HL-60/S4 (cell line): ENCODE results near the gene STX16.

Source experiments
- in situ Hi-C: fragments of 300-500 bp; cut with MboI; formaldehyde crosslinking; loops from 2 replicates; pipeline ENCODE4 v1.14.3; 2022; ENCODE audit warnings: low sequenced_read_pairs

Gene STX16

DNA sequence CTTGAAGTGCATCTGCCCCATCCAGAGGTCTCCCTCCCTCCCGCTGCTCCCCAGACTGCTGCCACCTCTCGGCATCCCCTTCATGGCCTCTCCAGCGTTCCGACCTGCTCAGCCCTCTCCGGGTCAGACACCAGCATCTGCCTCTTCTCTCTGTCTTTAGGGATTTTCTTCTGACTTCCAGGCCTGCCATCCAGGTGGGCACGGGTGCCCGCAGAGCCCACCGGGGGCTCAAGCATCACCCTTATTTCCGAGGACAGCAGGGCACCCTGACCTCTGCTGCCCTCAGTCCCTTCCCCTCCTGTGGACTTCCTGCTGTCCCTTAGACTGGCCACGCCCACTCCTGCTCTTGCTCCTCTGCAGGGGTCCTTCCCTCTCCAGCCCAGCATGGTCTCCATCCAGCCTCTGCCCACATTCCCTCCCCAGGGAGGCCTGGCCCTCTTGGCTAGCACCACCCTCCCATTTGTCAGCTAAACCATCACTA, 44.9 kb downstream of the STX16 start:
- in situ Hi-C loops: no loop called here

DNA sequence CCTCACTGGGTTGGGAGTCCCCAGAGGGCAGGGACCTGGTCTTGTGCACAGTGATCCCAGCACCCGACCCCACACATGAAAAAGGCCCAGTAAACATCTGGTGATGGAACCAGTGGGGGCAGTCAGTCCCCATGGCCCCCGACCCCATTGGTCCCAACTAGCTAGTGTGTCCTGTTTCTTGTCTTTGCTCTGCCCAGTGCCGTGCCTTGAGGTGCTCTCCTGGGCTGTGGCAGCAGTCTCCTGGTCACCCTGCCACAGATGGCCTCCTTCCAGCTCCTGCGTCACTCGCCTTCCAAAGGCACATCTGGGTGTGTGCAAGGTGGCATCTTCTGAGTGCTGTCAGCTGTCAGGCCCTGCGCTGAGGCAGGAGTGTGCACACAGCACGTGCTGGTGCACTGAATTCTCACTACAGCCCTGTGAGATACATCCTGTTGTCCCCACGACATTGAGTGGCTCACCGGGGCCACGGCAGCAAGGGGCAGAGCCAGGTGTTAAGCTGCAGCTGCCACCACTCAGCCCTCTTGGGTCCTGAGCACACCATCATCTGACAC, 45.4 kb downstream of the STX16 start:
- in situ Hi-C loops: no loop called here

GRCh38 chr20:58697201-58697866, 46.3 kb downstream of the STX16 start:
- in situ Hi-C loops: no loop called here

DNA sequence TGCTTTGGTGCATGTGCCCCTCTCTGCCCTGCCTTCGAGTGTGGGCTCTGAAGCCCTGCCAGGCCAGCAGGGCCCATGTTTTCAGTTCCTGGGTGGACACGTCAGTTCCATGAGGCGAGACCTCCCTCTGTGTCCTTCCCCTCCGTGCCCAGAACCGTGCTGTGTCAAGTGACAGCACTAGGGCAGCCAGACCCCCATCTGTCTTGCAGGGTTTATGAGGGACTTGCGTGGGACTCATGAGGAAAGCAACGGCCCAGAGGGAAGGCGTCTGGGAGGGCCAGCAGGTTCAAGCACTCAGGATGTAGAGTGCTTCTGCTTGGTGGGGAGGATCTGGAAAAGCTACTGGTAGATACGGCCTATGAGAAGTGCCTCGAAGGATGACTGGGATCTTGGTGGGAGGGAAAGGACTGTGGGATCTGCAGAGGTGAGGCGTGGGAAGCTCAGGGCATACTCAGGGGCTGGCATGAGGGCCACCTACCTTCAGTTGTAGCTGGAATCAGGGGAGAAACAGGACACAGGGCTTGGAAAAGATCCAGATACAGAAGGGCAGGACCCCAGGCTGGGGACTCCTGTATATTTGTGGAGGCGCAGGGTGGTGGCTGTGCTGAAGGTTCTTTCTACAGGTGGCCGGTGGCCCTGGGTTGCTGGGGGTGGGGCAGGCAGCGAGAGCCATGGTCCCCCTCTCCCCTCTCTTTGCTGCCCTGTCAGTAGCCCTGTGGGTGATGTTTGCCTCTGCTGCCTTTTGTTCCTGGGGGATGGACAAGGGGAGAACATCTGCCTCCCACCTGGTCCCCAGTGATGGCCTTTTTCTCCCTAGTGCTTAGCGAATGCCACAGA, 47.0 kb downstream of the STX16 start:
- in situ Hi-C loops: no loop called here

DNA sequence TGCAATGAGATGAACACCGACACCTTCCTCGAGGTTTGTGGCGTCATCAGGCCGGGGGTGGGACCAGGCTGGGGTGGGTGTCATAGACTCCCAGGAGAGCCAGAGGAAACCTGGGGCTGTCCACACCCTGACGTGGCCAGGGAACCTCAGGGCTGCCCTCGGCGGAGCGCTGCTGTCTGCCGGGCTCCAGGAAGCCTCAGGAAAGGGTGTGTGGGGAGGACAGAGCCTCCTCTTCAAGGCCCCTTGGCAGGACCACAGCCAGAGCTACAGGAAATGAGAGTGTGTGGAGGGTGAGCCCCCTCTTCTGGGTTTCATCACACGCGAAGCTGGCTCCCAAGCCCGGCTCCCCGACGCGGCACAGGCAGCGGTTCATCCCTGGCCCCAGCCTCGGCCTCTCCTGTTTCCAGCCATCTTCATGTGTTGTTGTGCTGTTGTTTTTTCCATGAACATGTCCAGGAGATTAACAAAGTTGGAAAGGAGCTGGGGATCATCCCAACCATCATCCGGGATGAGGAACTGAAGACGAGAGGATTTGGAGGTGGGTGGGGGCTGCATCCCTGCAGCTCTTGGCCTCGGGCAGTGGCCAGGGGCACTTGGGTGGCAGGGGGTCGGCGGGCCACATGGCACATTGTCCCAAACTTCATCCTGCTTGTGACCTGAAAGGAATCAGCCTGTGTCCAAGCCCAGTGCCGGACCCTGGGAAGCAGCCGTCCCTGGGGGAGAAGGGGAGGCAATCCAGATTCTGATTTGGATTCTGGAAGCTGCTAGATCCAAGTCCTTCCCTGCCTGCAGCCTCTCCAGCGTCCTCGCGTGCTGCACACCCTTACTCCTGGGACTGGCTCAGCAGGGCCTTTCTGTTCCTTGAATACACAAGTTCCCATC, 47.9 kb downstream of the STX16 start:
- in situ Hi-C loops: no loop called here

GRCh38 chr20:58699623-58700107, 48.6 kb downstream of the STX16 start:
- in situ Hi-C loops: no loop called here

GRCh38 chr20:58700121-58700821, 49.2 kb downstream of the STX16 start:
- in situ Hi-C loops: no loop called here

GRCh38 chr20:58700823-58701222, 49.7 kb downstream of the STX16 start:
- in situ Hi-C loops: no loop called here

DNA sequence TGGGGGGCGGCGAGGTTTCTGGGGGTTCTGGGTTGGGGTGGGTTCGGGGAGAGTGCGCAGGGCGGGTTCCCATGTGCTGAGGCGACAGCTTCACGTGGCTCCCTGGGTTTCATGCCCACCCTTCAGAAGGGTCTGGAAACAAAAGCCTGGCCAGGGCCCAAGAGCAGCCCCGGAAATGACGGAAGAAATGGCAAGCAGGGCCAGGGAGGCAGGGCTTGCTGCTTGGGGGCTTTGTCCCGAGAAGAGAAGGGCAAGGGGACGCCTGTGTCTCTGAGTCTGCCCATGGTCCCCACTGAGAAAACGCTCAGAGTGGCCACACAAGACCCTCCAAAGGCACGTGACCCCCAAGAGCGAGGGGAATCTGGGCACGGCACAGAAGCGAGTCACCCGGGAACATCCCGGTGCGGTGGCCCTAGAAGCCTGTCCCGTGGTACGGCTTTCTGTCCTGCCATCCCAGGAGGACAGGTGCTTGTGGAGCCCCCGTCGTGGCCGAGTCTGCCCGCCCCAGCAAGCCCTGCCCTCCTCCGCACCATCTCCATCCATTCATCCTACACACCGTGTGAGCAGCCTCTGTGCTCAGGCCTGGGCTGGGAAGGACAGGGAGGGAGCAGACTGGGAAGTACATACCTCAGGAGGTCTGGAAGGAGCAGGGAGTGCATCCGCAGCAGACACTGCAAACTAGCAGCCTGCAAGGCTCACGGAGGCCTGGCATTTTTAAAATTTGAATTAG, 50.5 kb downstream of the STX16 start:
- in situ Hi-C loops: no loop called here

DNA sequence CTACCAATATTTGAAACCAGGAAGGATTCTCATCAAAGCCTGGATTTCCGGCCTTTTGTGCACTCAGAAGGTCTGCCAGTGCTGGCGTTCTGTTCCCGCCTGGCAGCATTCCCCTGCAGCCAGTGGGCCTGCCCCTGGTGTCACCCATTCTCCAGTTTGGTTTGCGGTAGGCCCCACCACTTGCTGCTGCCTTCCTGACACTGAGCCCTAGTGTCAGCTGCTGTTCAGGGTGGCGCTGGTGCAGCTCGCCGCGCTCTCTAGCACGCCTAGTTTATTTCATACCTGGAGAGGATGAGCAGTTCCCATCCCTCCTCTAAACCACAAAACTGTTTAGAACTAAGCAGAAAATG, 51.1 kb downstream of the STX16 start:
- in situ Hi-C loops: no loop called here

GRCh38 chr20:58702859-58703648, 52.0 kb downstream of the STX16 start:
- in situ Hi-C loops: no loop called here

DNA sequence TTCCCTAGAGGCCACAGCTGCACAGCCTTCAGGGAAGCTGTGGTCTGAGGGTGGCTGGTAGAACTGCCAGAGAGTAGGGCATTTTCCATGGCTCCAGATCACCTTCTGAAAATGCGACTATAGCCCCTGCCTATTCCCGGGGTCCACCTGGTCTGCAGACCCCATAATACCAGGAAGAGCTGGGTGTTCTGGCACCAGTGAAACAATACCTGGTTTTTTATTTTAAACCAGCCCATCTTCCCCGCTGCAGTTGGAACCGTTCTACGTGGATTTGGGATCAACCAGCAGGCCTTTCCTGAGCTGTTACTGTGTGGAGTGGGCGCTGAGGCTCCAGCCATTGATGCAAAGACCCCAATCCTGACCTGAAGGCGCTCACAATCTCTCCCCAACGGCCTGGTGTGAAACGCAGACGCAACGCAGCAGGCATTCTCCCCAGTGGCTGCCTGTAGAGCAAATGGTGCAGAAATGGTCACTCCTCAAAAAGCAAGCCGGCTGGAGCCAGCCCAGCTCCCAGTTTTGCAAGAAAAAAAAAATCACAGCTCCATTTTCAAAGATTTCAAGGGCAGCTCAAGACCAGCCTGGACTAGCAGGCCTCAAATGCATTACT, 52.8 kb downstream of the STX16 start:
- in situ Hi-C loops: no loop called here

- in situ Hi-C loops: no loop called here
These were observed 54.3 kb downstream of the STX16 start for GRCh38 chr20:58705208-58705926.

GRCh38 chr20:58706150-58706892, 55.2 kb downstream of the STX16 start:
- in situ Hi-C loops: no loop called here

DNA sequence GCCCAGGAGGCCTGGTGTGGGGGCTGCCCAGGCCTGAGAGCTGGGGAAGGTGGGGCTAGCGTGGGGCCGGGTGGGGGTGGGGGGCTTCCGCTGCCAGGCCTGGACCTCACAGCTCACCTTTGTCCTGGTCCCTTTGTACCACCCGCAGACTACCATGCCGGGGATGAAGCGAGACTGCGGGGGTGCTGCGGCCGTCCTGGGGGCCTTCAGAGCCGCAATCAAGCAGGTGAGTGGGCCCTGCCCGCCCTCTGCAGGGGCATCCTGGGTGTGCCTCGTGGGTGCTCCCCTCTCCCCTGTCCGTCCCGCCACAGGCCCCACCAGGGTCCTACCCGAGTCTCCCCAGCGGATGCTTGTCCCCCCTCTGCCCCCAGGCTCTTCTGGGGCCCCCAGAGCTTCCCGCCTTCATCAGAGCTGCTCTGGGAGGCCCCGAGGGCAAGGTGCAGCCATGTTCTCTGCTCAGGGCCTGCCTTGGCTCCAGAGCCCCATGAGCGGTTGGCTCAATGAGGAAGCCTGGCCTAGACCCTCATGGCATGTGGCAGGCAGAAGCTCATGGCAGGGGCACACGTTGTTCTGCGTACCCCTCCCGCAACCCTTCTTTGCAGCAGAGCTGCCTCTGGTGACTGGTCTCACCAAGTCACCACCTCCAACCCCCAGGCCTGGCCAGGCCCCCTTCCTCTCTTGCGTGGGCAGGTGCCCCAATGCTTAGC, 56.0 kb downstream of the STX16 start:
- in situ Hi-C loops: no loop called here

DNA sequence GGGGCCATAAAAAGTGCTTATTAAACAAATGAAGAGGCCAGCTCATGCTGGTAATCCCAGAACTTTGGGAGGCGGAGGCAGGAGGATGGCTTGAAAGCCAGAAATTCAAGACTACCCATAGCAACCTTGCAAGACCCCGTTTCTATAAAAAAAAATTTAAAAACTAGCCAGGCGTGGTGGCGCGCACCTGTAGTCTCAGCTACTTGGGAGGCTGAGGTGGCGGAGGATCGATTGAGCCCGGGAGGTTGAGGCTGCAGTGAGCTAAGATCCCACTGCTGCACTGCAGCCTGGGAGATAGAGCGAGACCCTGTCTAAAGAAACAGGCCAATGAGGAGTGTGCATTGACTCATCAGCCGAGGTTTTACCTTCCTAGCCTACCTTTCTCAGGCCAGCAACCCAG, 56.7 kb downstream of the STX16 start:
- in situ Hi-C loops: no loop called here
